IMR-90 (cell line): ENCODE measurements around the gene KBTBD4. TPM values are rescaled to one million over a fixed set of nuclear protein-coding genes. Genes with fewer than 3 reads are reported as not detected.

Source experiments
- ATAC-seq: fragments of 200-7000 bp; cut with Tn5 transposase; 2 replicates; pipeline ENCODE4 v1.9.1; 2020; ENCODE audit warnings: low read depth, mild to moderate bottlenecking, moderate library complexity
- BruUV-seq: library from RNA; stranded (reverse); fragments of 400-500 nt; replicated peaks from 2 replicates; lab custom pipeline; 2021; lab: Mats Ljungman, UMichigan
- CTCF ChIA-PET: fragments of 300-600 bp; formaldehyde crosslinking; extraction: SDS; loops from one replicate; lab custom pipeline; 2021; ENCODE audit warnings: antibody characterized with exemption; lab: Yijun Ruan, JAX
- POLR2A ChIA-PET: fragments of 300-600 bp; sonication (Branson Sonifier 250); formaldehyde crosslinking; loops from one replicate; lab custom pipeline; 2022; ENCODE audit warnings: antibody characterized with exemption; ENCODE audit not compliant: unreplicated experiment; lab: Charles Lee
- DNase-seq: peaks from one replicate; pipeline ENCODE4 v3.0.0; 2013
- H2AFZ ChIP-seq: replicated peaks from 2 replicates; pipeline ENCODE3; 2013; ENCODE audit warnings: low read length, mild to moderate bottlenecking; ENCODE audit not compliant: poor library complexity
- H2AK5ac ChIP-seq: 2 replicates; pipeline ENCODE4 v1.6.1; 2013; ENCODE audit warnings: low read depth, low read length, inconsistent platforms
- H2AK9ac ChIP-seq: replicated peaks from 2 replicates; pipeline ENCODE3; 2013; ENCODE audit warnings: mild to moderate bottlenecking, low read depth, low read length, moderate library complexity; ENCODE audit not compliant: poor library complexity
- H2BK120ac ChIP-seq: 2 replicates; pipeline ENCODE4 v1.6.1; 2013; ENCODE audit warnings: low read depth, low read length, inconsistent platforms
- H2BK15ac ChIP-seq: 3 replicates; pipeline ENCODE4 v1.6.1; 2013; ENCODE audit warnings: low read depth, low read length, inconsistent platforms
- H2BK20ac ChIP-seq: 2 replicates; pipeline ENCODE4 v1.6.1; 2013; ENCODE audit warnings: low read depth, mild to moderate bottlenecking, inconsistent platforms, low read length, moderate library complexity
- H2BK5ac ChIP-seq: 2 replicates; pipeline ENCODE4 v1.6.1; 2013; ENCODE audit warnings: mild to moderate bottlenecking, low read depth, low read length, inconsistent platforms; ENCODE audit not compliant: poor library complexity, severe bottlenecking
- H3K14ac ChIP-seq: replicated peaks from 2 replicates; pipeline ENCODE4 v1.6.1; 2013; ENCODE audit warnings: low read depth, low read length, inconsistent platforms
- H3K18ac ChIP-seq: 2 replicates; pipeline ENCODE4 v1.6.1; 2013; ENCODE audit warnings: low read depth, low read length, control low read depth
- H3K23ac ChIP-seq: 2 replicates; pipeline ENCODE4 v1.6.1; 2013; ENCODE audit warnings: low read depth, low read length, inconsistent platforms
- H3K27ac ChIP-seq: 2 replicates; pipeline ENCODE4 v1.5.1; 2013; ENCODE audit warnings: mild to moderate bottlenecking, control low read depth, low read length; ENCODE audit not compliant: insufficient read depth
- H3K27me3 ChIP-seq: 2 replicates; pipeline ENCODE4 v1.6.1; 2013; ENCODE audit warnings: low read length; ENCODE audit not compliant: control insufficient read depth, insufficient read depth
- H3K36me3 ChIP-seq: 2 replicates; pipeline ENCODE4 v1.6.1; 2013; ENCODE audit warnings: low read length, mixed read lengths; ENCODE audit not compliant: control insufficient read depth, insufficient read depth
- H3K4ac ChIP-seq: 2 replicates; pipeline ENCODE4 v1.6.1; 2013; ENCODE audit warnings: low read depth, low read length, inconsistent platforms
- H3K4me1 ChIP-seq: 2 replicates; pipeline ENCODE4 v1.6.1; 2013; ENCODE audit warnings: low read length, mixed read lengths; ENCODE audit not compliant: control insufficient read depth, insufficient read depth
- H3K4me2 ChIP-seq: 2 replicates; pipeline ENCODE4 v1.6.1; 2013; ENCODE audit warnings: low read depth, mild to moderate bottlenecking, control low read depth, low read length, moderate library complexity
- H3K4me3 ChIP-seq: 2 replicates; pipeline ENCODE4 v1.5.1; 2013; ENCODE audit warnings: low read depth, mild to moderate bottlenecking, control low read depth, low read length, moderate library complexity; ENCODE audit not compliant: insufficient read depth
- H3K56ac ChIP-seq: 2 replicates; pipeline ENCODE4 v1.6.1; 2013; ENCODE audit warnings: low read length, inconsistent platforms; ENCODE audit not compliant: insufficient read depth; ENCODE audit errors: extremely low read depth
- H3K79me1 ChIP-seq, 2 experiments: 2 replicates each; pipeline ENCODE4 v1.6.1; 2013; ENCODE audit warnings: low read length in 2 of 2, inconsistent platforms in 1 of 2, low read depth in 1 of 2
- H3K9ac ChIP-seq: 2 replicates; pipeline ENCODE4 v1.6.1; 2013; ENCODE audit warnings: low read depth, low read length, control low read depth
- H3K9me1 ChIP-seq: 2 replicates; pipeline ENCODE4 v1.6.1; 2013; ENCODE audit warnings: low read length, inconsistent platforms; ENCODE audit not compliant: insufficient read depth
- H3K9me3 ChIP-seq: 2 replicates; pipeline ENCODE4 v1.6.1; 2013; ENCODE audit warnings: low read length; ENCODE audit not compliant: control insufficient read depth, insufficient read depth
- H4K20me1 ChIP-seq: 2 replicates; pipeline ENCODE4 v1.6.1; 2013; ENCODE audit warnings: low read length, inconsistent platforms; ENCODE audit not compliant: insufficient read depth
- H4K5ac ChIP-seq: 2 replicates; pipeline ENCODE4 v1.6.1; 2013; ENCODE audit warnings: mild to moderate bottlenecking, low read depth, low read length, control low read depth
- H4K8ac ChIP-seq, 2 experiments: 2 replicates each; pipeline ENCODE4 v1.6.1; 2013; ENCODE audit warnings: low read depth in 2 of 2, low read length in 2 of 2, control low read depth in 1 of 2, inconsistent platforms in 1 of 2
- H4K91ac ChIP-seq: 2 replicates; pipeline ENCODE4 v1.6.1; 2013; ENCODE audit warnings: low read depth, low read length, inconsistent platforms; ENCODE audit not compliant: insufficient read depth
- CEBPB ChIP-seq: IDR thresholded peaks from 2 replicates; pipeline ENCODE4 v1.6.1; 2012; ENCODE audit warnings: low read depth, low read length, improper control_type of control experiment
- FOS ChIP-seq: fragments of 150-350 bp; IDR thresholded peaks from 2 replicates; pipeline ENCODE4 v1.6.1; 2016; ENCODE audit warnings: low read depth, low read length
- MAFK ChIP-seq: IDR thresholded peaks from 2 replicates; pipeline ENCODE4 v1.6.1; 2012; ENCODE audit warnings: low read depth, low read length, improper control_type of control experiment
- MAZ ChIP-seq: IDR thresholded peaks from 2 replicates; pipeline ENCODE4 v1.6.1; 2012; ENCODE audit warnings: low read depth, mild to moderate bottlenecking, low read length, improper control_type of control experiment, moderate library complexity, borderline replicate concordance
- NFE2L2 ChIP-seq: fragments of 150-350 bp; IDR thresholded peaks from 2 replicates; pipeline ENCODE4 v1.6.1; 2016; ENCODE audit warnings: low read depth, mild to moderate bottlenecking, low read length
- POLR2A ChIP-seq: IDR thresholded peaks from 2 replicates; pipeline ENCODE4 v1.6.1; 2012; ENCODE audit warnings: mild to moderate bottlenecking, low read depth, low read length
- RFX5 ChIP-seq: IDR thresholded peaks from 2 replicates; pipeline ENCODE4 v1.8.0; 2012; ENCODE audit warnings: low read depth, mild to moderate bottlenecking, low read length, moderate library complexity
- SMC3 ChIP-seq: fragments of 150-350 bp; IDR thresholded peaks from 2 replicates; pipeline ENCODE4 v1.6.1; 2016; ENCODE audit warnings: low read depth, mild to moderate bottlenecking, antibody characterized with exemption, low read length, moderate library complexity
- WGBS, 2 experiments: methylation state at CpG; one replicate each; pipeline versions ENCODE4 v1.1.5 to v1.1.7; 2013; ENCODE audit warnings: missing lambda C conversion rate in 2 of 2; ENCODE audit not compliant: insufficient read length in 1 of 2; ENCODE audit errors: extremely low coverage in 2 of 2; 5-methylcytosine and 5-hydroxymethylcytosine counted together
- dilution Hi-C: fragments of 300-500 bp; cut with HindIII; formaldehyde crosslinking; loops from one replicate; pipeline ENCODE4 v1.14.3; 2018; ENCODE audit warnings: low sequenced_read_pairs; ENCODE audit not compliant: unreplicated experiment
- in situ Hi-C: fragments of 300-500 bp; cut with MboI; formaldehyde crosslinking; loops from 3 replicates; pipeline ENCODE4 v1.14.3; 2019; ENCODE audit warnings: low sequenced_read_pairs, inconsistent platforms, mixed read lengths
- intact Hi-C: fragments of 100-400 bp; cut with micrococcal nuclease; formaldehyde crosslinking; loops from 2 replicates; pipeline ENCODE4 v1.10.0; 2022
- polyA plus RNA-seq, 3 experiments: library from polyadenylated mRNA; depleted of rRNA; stranded (reverse); fragments of >200 nt; gene quantifications; 2 replicates each; pipeline ENCODE4 v1.2.3, GENCODE V29; 2012; ENCODE audit warnings: low replicate concordance in 1 of 3
- total RNA-seq: library from RNA; depleted of rRNA; stranded (reverse); fragments of >200 nt; gene quantifications from 2 replicates; pipeline ENCODE4 v1.2.3, GENCODE V29; 2012
- TF ChIP-seq, protein P1 (sequence below): fragments of 150-350 bp; IDR thresholded peaks from 2 replicates; pipeline ENCODE4 v1.6.1; 2016; ENCODE audit warnings: low read depth, mild to moderate bottlenecking, low read length, moderate library complexity, borderline replicate concordance
- TF ChIP-seq, protein P2 (sequence below): fragments of 150-350 bp; IDR thresholded peaks from 2 replicates; pipeline ENCODE4 v1.6.1; 2017; ENCODE audit warnings: mild to moderate bottlenecking, antibody characterized with exemption, low read length, low read depth

The KBTBD4 gene
- total and polyA plus RNA-seq, 2 of the 4 experiments (the other 2 are of a cell fraction) = 14.9 to 41.6 TPM

DNA sequence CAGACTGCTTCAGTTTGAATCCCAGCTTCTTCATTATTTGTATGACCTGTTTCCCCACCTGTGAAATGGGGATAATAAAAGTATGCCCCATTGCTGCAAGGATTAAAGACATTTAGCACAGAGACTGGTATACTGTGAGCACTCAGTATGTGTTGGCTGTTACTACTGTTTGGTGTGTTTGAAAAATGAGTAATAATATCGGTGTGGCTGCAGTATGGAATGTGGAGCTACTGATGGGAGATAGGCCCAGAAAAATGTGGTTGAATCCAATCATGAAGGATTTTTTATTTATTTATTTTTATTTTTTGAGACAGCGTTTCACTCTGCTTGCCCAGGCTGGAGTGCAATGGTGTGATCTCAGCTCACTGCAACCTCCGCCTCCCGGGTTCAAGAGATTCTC, 24.5 kb upstream of the KBTBD4 start:
- Histone ChIP-seq H3K4me3 (no peak overlapping the region), H3K9me3 (no peaks in the 10 kb centered on the region), H2AFZ (no peak overlapping the region), H4K5ac (no peak overlapping the region), H3K18ac (no peak overlapping the region), H2BK15ac (no peak overlapping the region), H3K4me2 (no peak overlapping the region), H2BK20ac (no peak overlapping the region), H3K36me3 (no peaks in the 10 kb centered on the region), H3K27me3 (no peaks in the 10 kb centered on the region; the same call in 1 of the 2 replicates), H3K9me1 (peaks cover 6% of the 10 kb centered on the region), H4K20me1 (peaks cover 7% of the 10 kb centered on the region; the same call in 1 of the 2 replicates), H2AK9ac (no peak overlapping the region), H3K4ac (no peak overlapping the region), H3K23ac (no peak overlapping the region), H4K8ac (no peak overlapping the region), H3K14ac (no peak overlapping the region), H3K4me1 (peaks cover 8% of the 10 kb centered on the region), H4K91ac (no peak overlapping the region), H2BK120ac (no peak overlapping the region), H3K56ac (no peak overlapping the region), H3K27ac (no peak overlapping the region), H3K9ac (no peak overlapping the region), H2AK5ac (no peak overlapping the region), H2BK5ac (no peak overlapping the region), H3K79me1 (no peaks in the 10 kb centered on the region)
- no peak for TF ChIP-seq RFX5
- TF ChIP-seq FOS = no peak
- TF ChIP-seq NFE2L2 = no peak
- no peak for TF ChIP-seq MAFK
- TF ChIP-seq CEBPB = no peak
- no peak for TF ChIP-seq SMC3
- TF ChIP-seq, protein P1, sequence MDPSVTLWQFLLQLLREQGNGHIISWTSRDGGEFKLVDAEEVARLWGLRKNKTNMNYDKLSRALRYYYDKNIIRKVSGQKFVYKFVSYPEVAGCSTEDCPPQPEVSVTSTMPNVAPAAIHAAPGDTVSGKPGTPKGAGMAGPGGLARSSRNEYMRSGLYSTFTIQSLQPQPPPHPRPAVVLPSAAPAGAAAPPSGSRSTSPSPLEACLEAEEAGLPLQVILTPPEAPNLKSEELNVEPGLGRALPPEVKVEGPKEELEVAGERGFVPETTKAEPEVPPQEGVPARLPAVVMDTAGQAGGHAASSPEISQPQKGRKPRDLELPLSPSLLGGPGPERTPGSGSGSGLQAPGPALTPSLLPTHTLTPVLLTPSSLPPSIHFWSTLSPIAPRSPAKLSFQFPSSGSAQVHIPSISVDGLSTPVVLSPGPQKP = no peak
- no peak for TF ChIP-seq MAZ
- TF ChIP-seq, protein P2, sequence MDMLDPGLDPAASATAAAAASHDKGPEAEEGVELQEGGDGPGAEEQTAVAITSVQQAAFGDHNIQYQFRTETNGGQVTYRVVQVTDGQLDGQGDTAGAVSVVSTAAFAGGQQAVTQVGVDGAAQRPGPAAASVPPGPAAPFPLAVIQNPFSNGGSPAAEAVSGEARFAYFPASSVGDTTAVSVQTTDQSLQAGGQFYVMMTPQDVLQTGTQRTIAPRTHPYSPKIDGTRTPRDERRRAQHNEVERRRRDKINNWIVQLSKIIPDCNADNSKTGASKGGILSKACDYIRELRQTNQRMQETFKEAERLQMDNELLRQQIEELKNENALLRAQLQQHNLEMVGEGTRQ = no peak
- TF ChIP-seq POLR2A = no peak
- DNase-seq (peak; percentile 37), ATAC-seq (peak; percentile 31; the same call in 1 of the 2 replicates)
- dilution Hi-C loops = no loop called here
- in situ Hi-C loops = no loop called here
- intact Hi-C loops = no loop called here
- ChIA-PET POLR2A (no interaction called here), CTCF (no interaction called here)
- no TSS peak for BruUV-seq
- WGBS, 2 experiments = 100% methylated on average over 2 of the region's 4 CpGs; no CpG with 5 or more reads in 1 of the 2 experiments
